ENCODE results near the gene DNAJC30.

GRCh38 chr7:73700069-73700423 lies 16.8 kb upstream of the DNAJC30 start:
- no peak for TF ChIP-seq CTCF (conservative IDR thresholded peaks at IDR 0.05; ENCODE audit: low read depth, low read length)
- no peak for TF ChIP-seq EZH2phosphoT487 (IDR thresholded peaks at IDR 0.05; ENCODE audit: borderline replicate concordance, low read length)
- TF ChIP-seq EZH2 (IDR thresholded peaks at IDR 0.05; ENCODE audit: low read length, unreplicated experiment): no peak

Data from PC-3 (cell line).